Measurements from ENCODE around the gene SLC27A5. TPM values are rescaled to one million over a fixed set of nuclear protein-coding genes. Genes with fewer than 3 reads are reported as not detected.

Gene SLC27A5
- total RNA-seq, 1 donor from 2014 or later: 4.7 TPM

DNA sequence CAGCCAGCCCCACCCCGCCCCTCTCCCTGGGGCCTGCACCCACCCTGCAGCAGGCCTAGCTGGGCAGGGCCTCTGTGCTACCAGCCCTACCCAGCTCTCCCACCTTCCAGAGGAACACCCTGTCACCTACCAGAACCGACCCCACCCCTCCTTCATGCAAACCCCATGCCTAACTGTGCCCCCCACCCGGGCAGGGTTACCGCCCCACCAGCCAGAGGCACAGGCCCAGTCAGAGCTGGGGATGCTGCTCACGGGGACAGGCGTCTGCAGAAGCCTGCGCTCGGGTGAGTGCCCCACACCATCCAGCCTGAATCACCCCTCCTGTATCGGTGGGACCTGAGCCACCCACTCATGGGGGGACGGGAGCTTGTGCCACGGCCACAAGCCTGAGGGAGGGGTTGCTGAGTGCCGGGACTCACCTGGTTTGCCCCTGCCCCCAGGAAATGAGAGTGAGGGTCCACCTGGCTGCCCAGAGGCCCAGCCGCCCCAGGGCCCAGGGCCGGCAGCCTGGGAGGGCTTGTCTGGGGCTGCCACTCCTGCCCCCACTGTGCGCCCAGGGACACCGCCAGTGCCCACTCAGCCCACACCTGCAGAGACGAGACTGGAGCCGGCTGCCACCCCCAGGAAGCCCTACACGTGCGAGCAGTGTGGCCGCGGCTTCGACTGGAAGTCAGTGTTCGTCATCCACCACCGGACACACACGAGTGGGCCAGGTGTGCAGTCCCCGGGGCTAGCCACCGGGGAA is 31.9 kb downstream of the SLC27A5 start:
- Mint-ChIP-seq H3K4me1 (ENCODE audit: unreplicated experiment) (peaks cover 8% of the 10 kb centered on the region), H3K27ac (ENCODE audit: unreplicated experiment) (no peak overlapping the region), H3K36me3 (ENCODE audit: low read depth, unreplicated experiment) (peaks cover 8% of the 10 kb centered on the region), H3K27me3 (ENCODE audit: unreplicated experiment) (peaks cover 9% of the 10 kb centered on the region), H3K9me3 (ENCODE audit: unreplicated experiment) (no peaks in the 10 kb centered on the region), H3K4me3 (ENCODE audit: unreplicated experiment) (no peak overlapping the region)
- no peak for DNase-seq (ENCODE audit: low spot score)
- TF ChIP-seq, protein P1, sequence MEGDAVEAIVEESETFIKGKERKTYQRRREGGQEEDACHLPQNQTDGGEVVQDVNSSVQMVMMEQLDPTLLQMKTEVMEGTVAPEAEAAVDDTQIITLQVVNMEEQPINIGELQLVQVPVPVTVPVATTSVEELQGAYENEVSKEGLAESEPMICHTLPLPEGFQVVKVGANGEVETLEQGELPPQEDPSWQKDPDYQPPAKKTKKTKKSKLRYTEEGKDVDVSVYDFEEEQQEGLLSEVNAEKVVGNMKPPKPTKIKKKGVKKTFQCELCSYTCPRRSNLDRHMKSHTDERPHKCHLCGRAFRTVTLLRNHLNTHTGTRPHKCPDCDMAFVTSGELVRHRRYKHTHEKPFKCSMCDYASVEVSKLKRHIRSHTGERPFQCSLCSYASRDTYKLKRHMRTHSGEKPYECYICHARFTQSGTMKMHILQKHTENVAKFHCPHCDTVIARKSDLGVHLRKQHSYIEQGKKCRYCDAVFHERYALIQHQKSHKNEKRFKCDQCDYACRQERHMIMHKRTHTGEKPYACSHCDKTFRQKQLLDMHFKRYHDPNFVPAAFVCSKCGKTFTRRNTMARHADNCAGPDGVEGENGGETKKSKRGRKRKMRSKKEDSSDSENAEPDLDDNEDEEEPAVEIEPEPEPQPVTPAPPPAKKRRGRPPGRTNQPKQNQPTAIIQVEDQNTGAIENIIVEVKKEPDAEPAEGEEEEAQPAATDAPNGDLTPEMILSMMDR (IDR thresholded peaks at IDR 0.05; ENCODE audit: unreplicated experiment): no peak

DNA sequence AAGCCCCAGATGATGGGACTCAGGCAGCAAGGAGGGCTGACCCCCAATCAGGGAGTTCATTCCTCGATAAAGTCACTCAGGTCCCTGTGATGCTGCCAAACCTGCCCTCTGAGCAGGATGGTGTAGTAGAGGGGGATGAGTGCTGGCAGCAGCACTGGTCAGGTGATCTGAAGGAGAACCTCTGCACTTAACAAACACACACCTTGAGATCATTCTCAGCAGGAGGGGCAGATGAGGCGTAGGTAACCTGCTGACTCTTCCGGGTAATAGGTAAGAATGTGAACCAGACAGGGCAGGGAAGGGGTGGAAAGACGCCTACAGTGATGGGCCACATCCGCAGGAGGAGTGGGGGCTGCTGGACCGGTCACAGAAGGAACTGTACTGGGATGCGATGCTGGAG is 32.5 kb downstream of the SLC27A5 start:
- Mint-ChIP-seq H3K4me1 (ENCODE audit: unreplicated experiment) (peaks cover 8% of the 10 kb centered on the region), H3K27ac (ENCODE audit: unreplicated experiment) (no peak overlapping the region), H3K9me3 (ENCODE audit: unreplicated experiment) (no peaks in the 10 kb centered on the region), H3K36me3 (ENCODE audit: low read depth, unreplicated experiment) (peaks cover 8% of the 10 kb centered on the region), H3K27me3 (ENCODE audit: unreplicated experiment) (peaks cover 9% of the 10 kb centered on the region), H3K4me3 (ENCODE audit: unreplicated experiment) (no peak overlapping the region)
- DNase-seq (ENCODE audit: low spot score): no peak
- TF ChIP-seq, protein P1 (IDR thresholded peaks at IDR 0.05; ENCODE audit: unreplicated experiment): no peak

DNA sequence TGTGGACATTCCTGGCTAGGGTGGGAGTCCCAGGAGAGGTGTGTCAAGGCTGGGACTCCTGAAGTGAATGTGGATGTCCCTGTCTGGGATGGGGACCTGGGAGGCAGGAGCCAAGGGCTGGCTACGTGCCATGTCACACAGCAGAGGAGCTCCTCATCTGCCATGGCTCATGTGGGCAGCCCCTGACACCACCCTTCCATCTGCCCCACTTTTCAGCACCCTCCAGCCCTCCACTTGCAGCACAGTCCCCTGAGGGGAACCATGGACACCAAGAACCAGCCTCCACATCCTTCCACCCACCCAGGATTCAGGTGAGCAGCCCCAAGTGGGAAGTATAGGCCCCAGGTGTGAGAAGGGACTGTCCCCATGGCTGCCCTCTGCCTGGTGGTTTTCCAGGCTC is 33.9 kb downstream of the SLC27A5 start:
- H3K4me1 Mint-ChIP-seq (ENCODE audit: unreplicated experiment): peaks cover 8% of the 10 kb centered on the region
- H3K36me3 Mint-ChIP-seq (ENCODE audit: low read depth, unreplicated experiment): peaks cover 12% of the 10 kb centered on the region
- TF ChIP-seq, protein P1 (IDR thresholded peaks at IDR 0.05; ENCODE audit: unreplicated experiment): no peak
- no peak overlapping the region for H3K4me3 Mint-ChIP-seq (ENCODE audit: unreplicated experiment)
- DNase-seq (ENCODE audit: low spot score): no peak
- peaks cover 9% of the 10 kb centered on the region for H3K27me3 Mint-ChIP-seq (ENCODE audit: unreplicated experiment)
- H3K27ac Mint-ChIP-seq (ENCODE audit: unreplicated experiment): no peak overlapping the region
- H3K9me3 Mint-ChIP-seq (ENCODE audit: unreplicated experiment): no peaks in the 10 kb centered on the region

DNA sequence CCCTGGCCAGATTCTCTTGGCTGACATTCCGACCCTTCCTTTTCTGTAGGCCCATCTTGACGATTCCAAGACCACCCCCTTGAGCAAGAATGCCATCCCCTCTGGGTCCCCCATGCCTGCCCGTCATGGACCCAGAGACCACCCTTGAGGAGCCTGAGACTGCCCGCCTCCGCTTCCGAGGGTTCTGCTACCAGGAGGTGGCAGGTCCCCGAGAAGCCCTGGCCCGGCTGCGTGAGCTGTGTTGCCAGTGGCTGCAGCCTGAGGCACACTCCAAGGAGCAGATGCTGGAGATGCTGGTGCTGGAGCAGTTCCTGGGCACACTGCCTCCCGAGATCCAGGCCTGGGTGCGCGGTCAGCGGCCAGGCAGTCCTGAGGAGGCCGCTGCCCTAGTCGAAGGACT is 34.7 kb downstream of the SLC27A5 start:
- peak overlapping the region; percentile 85 for H3K4me3 Mint-ChIP-seq (ENCODE audit: unreplicated experiment)
- TF ChIP-seq, protein P1 (IDR thresholded peaks at IDR 0.05; ENCODE audit: unreplicated experiment): no peak
- peaks cover 10% of the 10 kb centered on the region for H3K27me3 Mint-ChIP-seq (ENCODE audit: unreplicated experiment)
- H3K36me3 Mint-ChIP-seq (ENCODE audit: low read depth, unreplicated experiment): peaks cover 12% of the 10 kb centered on the region
- DNase-seq (ENCODE audit: low spot score): no peak
- peaks cover 8% of the 10 kb centered on the region for H3K4me1 Mint-ChIP-seq (ENCODE audit: unreplicated experiment)
- no peaks in the 10 kb centered on the region for H3K9me3 Mint-ChIP-seq (ENCODE audit: unreplicated experiment)
- H3K27ac Mint-ChIP-seq (ENCODE audit: unreplicated experiment): peak overlapping the region; percentile 89

DNA sequence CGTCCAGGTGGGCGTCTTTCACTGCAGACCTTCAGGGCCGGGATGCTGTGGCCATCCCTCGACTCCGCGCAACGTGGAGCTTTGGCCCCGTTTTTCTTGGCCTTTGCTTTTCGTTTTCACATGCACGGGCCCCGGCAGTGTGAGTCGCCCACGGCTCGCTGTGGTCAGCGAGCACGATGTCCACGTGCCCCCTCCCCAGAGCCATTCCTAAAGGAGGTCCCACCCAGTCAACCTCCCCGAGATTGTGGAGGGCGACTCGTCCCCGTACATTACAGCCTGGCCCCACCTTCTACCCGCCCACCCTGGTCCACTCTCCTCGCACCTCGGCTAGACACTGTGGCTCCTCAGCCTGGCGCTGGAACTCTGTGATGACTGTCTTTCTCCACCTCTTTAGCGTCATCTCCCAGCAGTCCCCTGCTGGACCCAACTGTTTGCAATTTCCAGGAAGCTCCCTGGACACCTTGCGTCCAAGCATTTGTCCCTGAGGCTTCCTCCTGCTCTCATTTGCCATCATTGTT is 35.2 kb downstream of the SLC27A5 start:
- Mint-ChIP-seq H3K27me3 (ENCODE audit: unreplicated experiment) (peaks cover 10% of the 10 kb centered on the region), H3K4me1 (ENCODE audit: unreplicated experiment) (peaks cover 8% of the 10 kb centered on the region), H3K27ac (ENCODE audit: unreplicated experiment) (peak overlapping the region; percentile 89), H3K36me3 (ENCODE audit: low read depth, unreplicated experiment) (peaks cover 10% of the 10 kb centered on the region), H3K4me3 (ENCODE audit: unreplicated experiment) (peak overlapping the region; percentile 85), H3K9me3 (ENCODE audit: unreplicated experiment) (no peaks in the 10 kb centered on the region)
- TF ChIP-seq, protein P1 (IDR thresholded peaks at IDR 0.05; ENCODE audit: unreplicated experiment): no peak
- no peak for DNase-seq (ENCODE audit: low spot score)

Data from endothelial cell (in vitro differentiated cells).